Neural cell (in vitro differentiated cells): ENCODE results near the gene AGT.

Source experiments
- CTCF ChIP-seq: fragments of 450-650 bp; IDR thresholded peaks from 2 replicates; pipeline ENCODE4 v1.5.1; 2014; ENCODE audit warnings: antibody characterized with exemption, mild to moderate bottlenecking, moderate library complexity; ENCODE audit not compliant: poor library complexity, severe bottlenecking
- EP300 ChIP-seq: fragments of 450-650 bp; conservative IDR thresholded peaks from 2 replicates; pipeline ENCODE4 v1.6.1; 2014; ENCODE audit warnings: antibody characterized with exemption, mild to moderate bottlenecking, moderate library complexity; ENCODE audit not compliant: poor library complexity, severe bottlenecking
- EZH2 ChIP-seq: fragments of 200-600, 300-800 bp; shearing (Covaris generic), sonication (generic); IDR thresholded peaks from 2 replicates; pipeline ENCODE4 v1.6.1; 2014; ENCODE audit warnings: antibody characterized with exemption, low read length, borderline replicate concordance, mild to moderate bottlenecking; ENCODE audit not compliant: insufficient read depth, poor library complexity, severe bottlenecking
- POLR2AphosphoS5 ChIP-seq: IDR thresholded peaks from 2 replicates; pipeline ENCODE4 v1.6.1; 2012
- RAD21 ChIP-seq: fragments of 450-650 bp; conservative IDR thresholded peaks from 2 replicates; pipeline ENCODE4 v1.6.1; 2014; ENCODE audit warnings: antibody characterized with exemption, mild to moderate bottlenecking, moderate library complexity
- TAF1 ChIP-seq: IDR thresholded peaks from 2 replicates; pipeline ENCODE4 v1.6.1; 2012; ENCODE audit warnings: low read depth

- TF ChIP-seq CTCF: no peak
- TF ChIP-seq POLR2AphosphoS5: no peak
- no peak for TF ChIP-seq EP300
- TF ChIP-seq RAD21: no peak
- TF ChIP-seq TAF1: no peak
- TF ChIP-seq EZH2: no peak
These were observed 36.7 kb downstream of the AGT start for GRCh38 chr1:230677200-230677599.
